Suppressor macrophage (primary cell): ENCODE data around the gene CCDC38.
A peak's percentile ranks its signal among the peaks of the same experiment; 100 is the strongest.
"Not testable (repeated sequence)": the region's sequence is repeated elsewhere in the genome, so short reads cannot be mapped to it uniquely, and the experiment has no call there.

Source experiments
- DNase-seq, 4 experiments: peaks; one replicate each; pipeline ENCODE4 v3.0.0-alpha.2; 2020 to 2022

CCDC38 gene

DNA sequence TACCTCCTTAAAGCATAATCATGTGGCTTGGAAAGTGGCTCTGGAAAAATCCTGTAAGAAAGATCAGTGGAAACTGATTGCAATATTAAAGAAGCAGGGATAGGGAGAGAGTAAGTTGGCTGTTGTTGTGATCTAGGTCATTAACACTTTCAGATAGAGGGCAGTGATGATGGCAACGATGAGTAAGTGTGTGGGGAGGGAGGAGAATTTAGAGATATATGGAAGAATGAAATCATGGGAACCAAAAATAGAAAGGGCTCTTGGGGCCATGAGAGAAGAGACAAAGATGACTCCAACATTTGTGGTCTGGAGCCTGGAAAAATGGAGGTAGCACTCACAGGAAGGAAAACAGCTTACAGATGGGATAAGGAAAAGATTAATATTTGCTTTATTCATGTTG, 60.3 kb downstream of the CCDC38 start:
- DNase-seq, result peak in 1 of 4 experiments; percentile 4

DNA sequence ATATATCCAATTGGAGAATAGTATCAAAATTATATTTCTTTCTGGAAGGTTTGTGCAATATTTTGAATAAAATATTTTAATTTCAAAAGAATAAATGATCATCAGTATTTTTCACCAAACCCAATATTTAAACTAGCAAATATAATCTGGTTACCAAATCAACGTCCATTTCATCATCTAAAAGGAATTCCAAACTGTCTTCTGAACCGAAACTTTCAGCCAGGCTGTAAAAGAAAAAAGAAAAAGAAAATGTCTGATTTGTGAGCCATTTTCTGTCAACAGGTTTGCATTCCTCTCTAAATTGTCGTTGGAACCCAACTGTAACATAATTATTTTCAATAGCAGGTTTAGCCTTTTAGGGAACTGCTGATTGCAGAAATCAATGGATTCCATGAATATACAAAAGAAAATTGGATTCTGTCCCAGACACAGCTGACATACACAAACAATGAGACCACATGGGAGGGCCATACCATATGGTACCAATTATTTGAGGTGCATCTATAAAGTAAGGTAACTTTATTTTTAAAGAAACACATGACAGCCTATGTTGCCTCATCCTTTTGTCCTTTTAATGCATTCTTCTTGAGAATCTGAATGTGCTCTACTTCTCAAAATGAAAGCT, 61.0 kb downstream of the CCDC38 start:
- DNase-seq, result no peak

DNA sequence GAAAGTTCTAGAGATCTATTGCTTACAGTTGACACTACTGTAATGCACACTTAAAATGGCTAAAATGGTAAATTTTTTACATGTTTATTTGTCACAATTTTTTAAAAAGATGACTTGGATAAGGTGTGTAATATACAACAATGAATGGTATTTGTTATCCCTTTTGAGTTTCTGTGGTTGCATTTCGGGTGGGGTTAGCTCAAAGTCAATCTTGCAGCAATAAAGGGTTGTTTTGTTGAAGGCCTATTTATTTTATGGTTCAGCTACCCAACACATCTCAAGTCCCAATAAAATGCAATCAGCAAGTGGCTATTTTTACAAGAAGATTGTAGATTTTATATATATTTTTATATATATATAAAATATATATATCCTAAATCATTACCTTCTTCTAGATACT, 61.5 kb downstream of the CCDC38 start:
- no peak for DNase-seq

DNA sequence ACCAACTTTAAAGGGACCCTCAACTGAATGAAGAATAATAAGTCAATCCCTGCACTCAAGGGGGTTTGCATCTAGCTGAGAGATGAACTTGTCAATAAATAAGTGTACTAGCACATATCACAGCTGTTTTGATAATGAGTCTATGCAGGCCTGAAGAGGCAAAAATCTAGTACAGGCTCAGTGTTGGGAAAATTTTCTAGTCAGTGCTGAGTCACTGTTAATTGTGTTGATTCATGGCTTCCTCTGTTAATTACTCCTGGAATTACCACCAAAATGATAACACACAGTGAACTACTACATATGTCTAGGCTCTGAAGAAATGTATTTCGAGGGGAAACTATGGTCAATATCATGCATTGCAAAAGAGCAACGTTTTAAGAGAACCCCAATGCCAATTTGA, 64.8 kb downstream of the CCDC38 start:
- DNase-seq, result no peak

DNA sequence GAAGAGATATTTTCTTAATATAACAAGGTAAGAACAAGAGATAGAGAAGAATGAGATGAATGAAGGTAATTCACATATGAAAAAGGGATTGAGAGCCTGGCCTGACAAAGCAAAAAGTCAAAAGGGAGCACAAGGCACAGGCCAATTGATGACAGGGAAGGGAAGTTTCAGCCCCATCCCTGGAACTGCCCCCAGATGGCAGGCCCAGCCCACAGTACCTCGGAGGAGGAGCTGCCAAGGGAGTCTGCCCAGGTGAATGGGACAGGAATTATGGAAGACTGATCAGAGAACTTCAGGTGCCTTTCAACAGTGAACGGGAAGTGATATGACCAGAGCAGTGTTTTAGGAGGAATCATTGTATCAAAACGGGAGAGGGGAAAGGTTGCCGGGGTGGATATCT, 68.0 kb downstream of the CCDC38 start:
- no peak for DNase-seq

DNA sequence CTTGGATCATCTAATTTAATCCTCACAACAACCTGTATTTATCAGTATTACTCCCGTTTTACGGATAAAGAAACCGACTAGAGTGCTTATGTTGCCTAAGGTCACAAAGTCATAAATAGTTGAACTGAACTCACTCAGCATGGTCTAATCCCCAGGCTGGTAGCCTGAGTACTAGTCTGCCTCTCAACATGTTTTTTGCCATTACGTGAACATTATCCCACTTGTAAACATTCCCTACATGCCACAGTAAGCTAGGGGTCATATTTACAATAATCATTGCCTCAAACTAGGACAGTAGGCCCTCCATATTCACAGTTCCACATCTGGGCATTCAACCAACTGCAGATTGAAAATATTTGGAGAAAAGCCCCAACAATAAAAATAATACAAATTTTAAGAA, 71.5 kb downstream of the CCDC38 start:
- DNase-seq, result no peak

DNA sequence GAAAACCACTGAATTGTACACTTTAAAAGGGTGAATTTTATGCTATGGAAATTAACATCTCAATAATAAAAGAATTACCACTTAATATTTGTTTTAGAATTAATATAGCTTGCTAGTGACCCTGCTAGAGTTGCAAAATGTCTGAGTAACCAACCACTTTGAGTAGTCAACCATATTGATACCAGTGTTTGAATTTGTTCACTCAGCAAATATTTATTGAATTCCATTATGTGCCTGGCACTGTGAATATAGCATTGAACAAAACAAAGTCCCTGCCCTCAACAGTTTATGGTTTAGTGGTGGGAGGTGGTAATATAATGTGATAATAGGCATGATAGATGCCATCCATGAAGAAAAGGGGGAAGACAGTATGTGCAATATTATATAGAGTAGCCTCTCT, 79.1 kb downstream of the CCDC38 start:
- DNase-seq, result no peak

DNA sequence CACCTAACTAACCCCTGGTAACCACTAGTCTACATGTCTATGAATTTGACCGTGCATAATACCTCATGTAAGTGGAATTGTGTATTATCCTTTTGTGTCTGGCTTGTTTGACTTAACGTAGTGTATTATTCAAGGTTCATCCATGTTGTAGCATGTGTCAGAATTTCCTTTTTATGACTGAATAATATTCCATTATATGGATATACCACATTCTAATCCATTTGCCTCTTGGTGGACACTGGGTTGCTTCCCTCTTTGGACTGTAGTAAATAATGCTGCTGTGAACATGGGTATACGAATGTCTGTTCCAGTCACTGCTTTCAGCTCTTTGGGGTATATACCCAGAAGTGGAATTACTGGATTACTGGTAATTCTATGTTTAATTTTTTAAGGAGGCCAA, 80.4 kb downstream of the CCDC38 start:
- no peak for DNase-seq

DNA sequence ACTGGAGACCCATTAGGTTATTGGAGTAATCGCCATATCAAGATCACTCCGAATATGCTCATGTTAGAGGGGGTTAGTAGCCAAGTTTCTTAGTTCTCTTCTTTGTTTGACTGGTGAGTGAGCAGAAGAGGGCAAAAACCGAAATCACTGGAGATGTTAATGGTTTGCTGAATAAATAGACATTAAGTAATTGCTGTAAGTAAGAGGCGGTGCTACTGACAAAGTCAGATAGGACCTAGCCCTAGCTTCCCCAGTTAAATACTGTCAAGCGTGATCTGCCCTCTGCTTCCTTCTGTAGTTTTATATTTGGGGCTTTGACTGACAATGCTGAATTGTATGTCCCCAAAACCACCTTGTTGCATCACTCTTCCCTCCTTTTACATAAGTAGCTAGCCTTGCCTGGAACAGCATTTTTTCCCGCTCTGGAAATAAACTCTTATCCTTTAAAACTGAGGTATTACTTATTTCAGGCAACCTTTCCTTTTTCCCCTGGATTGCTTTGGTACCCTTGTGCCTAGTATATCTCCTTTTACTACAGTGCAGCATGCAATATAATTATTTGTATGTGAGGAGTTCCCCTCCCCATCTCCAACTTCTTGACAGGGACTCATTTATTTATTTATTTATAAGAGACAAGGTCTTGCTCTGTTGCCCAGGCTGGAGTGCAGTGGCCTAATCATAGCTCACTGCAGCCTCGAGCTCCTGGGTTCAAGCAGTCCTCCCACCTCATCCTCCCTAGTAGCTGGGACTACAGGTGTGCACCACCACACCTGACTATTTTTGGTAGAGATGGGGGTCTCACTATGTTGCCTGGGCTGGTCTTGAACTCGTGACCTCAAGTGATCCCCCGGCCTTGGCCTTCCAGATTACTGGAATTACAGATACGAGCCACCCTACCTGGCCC, 82.2 kb downstream of the CCDC38 start:
- DNase-seq, result peak in 2 of 4 experiments; percentile 8 to 34

DNA sequence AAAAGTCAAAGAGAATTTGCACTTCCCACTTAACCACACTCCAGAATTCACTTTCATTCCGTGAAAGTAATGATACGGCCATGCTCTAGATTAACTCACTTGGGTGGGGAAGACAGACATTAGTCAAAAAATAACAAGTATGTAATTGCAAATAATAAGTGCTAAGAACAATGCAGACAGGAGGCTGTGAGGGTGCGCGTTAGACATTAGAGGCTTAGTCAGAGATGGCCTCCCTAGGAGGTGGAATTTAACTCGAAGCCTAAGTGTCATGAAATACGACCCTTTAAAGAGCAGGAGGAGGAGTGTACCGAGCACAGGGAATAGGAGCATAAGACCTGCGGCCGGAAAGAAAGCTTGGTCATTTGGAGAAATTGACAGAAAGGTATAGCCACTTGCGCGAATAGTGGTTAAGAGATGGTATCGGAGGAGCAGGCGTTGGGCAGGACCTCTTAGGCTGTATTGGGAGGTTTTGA, 83.0 kb downstream of the CCDC38 start:
- peak in 3 of 4 experiments; percentile 7 to 13 (median 12) for DNase-seq

DNA sequence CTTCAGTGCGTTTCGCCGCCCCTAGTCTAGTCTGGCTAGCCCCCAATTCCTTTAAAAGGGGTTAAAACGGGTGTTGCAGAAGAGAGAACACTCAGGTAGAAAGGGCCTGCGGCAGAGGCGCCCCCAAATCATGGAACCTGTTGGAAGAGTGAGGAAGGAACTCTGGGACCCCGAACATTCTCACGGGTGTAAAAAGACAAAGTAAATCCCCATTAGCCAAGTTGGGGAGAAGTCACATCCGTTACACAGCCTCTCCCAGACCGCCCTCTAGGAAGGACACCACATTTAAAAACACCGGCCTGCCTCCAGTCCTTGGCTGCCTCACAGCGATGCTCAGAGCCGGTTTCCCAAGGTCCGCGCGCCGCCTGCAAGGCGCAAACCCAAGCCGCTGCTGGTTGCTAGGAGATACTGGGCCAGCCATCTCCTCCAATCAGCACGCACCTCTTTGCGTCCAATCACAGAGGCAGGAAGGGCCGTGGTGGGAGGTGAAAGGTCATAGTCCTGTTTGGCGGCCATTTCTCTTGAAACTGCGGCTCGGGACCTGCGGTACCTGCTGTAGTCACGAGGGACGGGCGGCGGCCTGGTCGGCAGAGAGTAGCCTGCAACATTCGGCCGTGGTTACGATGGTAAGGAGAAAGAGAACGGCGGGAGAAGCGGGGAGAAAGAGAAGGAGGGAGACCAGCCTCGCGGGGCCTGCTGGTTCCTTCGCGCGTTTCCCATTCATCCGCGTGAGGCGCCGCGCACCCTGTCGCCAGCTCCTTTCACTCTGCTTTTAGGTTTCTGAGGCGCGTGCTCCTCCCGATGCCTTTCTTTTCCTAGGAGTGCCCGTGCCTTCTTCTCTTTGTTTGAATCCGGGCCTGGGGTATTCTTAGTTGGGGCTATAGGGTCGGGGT, 83.7 kb downstream of the CCDC38 start, which contains the start of gene SNRPF:
TSS of gene SNRPF (plus strand) at position 502 of the 893 bp plus-strand sequence. CDS start at position 624, 122 bp downstream.
- peak; percentile 96 to 98 (median 96) for DNase-seq

DNA sequence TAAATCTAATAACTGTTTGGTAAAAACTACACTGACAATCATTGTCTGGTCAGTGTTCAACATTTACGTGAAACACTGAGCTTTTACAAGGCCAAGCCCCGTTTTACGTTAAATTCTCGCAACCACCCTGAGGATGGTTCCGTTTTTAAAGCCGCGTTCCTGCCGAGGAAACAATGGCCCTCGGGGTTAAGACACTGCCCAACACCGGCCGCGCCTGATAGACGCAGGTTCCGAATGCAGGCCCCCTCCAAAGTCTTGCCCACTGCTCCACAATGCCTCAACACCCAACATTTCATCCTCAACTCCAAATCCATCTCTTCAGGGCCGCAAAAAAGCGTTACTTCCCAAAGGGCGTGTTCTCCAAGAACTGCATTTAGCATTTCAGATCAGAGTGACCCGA, 84.6 kb downstream of the CCDC38 start:
- DNase-seq, result peak in 3 of 4 experiments; percentile 15 to 25 (median 21)

DNA sequence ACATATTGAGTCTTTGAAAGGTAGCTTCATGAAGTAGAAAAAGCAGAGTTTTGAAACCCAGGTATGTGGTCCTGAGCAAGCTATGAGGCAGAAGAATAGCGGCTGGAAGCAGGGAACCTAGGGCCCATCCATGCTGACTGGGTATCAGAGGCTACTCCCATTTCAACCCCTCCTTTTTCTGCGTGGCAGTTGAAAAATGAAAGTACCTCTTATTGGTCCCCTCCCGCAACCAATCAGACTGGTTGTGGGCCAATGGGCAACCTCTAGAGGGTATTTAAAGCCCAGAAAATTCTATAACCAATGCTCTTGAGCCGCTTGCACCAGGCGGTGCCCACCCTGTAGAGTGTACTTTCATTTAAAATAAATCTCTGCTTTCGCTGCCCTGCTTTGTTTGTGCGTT, 85.3 kb downstream of the CCDC38 start:
- no peak for DNase-seq

DNA sequence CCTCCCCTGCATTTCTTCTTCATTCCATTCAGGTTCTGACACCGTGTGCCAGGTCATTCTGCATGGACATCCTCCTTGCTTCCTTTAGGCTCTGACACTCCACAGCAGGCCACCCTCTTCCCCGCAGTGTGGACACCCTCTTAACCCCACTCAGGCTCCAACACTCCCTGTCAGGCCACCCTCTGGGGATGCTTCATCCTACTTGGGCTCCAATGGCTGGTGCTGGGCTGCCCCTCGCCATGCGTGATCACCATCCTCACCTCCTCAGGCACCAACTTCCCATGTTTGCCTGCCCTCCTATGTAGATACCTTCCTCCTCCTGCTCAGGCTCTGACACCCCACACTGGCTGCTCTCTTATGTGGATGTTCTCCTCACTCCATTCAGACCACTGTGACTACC, 90.3 kb downstream of the CCDC38 start:
- DNase-seq, result no peak

DNA sequence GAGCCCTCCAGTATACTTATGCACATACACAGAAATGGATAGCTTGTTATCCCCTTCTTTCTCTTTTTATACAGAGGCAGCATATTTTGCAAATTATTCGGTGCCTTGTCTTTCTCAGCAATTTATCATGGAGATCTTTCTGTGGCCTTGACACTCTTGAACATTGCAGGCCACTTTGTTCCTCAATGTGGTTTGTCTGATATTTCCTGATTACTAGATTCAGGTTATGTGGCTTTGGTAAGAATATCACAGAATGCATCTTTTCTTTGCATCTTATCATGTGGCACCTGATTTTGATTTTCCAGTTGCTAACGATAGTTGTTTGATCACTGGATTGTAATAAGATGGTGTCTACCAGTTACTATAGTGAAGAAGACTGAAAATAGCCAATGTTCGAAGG, 90.8 kb downstream of the CCDC38 start:
- no peak for DNase-seq

DNA sequence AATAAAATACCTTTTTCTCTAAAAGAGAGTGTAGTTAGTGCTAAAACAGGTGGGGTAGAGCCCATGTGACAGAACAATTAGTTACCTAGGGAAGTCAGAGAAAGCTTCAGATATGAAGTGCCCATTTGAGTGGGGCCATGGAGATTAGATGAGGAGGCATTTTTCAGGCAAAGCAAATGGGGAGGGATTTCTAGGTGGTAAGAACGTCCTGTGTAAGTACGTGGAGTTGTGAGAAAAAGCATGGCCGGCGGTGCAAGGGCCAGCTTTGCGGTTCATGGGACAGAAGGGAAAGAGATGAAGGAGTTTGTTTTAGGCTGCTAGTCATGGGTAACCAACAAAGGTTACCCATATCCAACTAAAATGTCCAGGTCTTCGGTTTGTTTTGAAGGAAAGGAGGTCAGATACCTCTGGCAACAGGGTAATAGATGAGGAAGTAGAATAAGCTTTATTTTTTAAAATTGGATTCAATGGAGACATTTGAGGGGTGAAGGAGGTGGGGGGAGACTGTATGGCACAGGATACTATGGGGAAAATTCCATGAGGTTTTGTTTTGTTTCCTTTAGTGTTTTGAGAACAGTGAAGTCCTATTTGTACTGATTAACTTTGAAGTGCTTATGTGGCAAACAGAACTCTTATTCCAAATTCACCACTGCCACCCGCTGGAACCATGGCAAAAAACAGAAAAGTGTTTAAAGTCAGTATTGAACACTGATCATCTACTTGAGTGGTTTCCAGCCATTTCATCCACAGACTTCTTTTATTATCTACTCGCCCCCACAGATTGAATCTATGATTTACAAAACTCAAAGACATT, 93.6 kb downstream of the CCDC38 start:
- DNase-seq, result no peak

DNA sequence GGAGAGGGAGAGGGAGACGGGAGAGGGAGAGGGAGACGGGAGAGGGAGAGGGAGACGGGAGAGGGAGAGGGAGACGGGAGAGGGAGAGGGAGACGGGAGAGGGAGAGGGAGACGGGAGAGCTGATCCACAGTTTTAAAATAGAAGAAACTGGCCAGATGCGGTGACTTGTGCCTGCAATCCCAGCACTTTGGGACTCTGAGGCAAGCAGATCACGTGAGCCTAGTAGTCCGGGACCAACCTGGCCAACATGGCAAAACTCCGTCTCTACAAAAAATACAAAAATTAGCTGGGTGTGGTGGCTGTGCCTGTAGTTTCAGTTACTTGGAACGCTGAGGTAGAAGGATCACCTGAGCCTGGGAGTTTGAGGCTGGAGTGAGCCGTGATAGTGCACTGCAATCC, 100.0 kb downstream of the CCDC38 start:
- DNase-seq, result not testable (repeated sequence)

DNA sequence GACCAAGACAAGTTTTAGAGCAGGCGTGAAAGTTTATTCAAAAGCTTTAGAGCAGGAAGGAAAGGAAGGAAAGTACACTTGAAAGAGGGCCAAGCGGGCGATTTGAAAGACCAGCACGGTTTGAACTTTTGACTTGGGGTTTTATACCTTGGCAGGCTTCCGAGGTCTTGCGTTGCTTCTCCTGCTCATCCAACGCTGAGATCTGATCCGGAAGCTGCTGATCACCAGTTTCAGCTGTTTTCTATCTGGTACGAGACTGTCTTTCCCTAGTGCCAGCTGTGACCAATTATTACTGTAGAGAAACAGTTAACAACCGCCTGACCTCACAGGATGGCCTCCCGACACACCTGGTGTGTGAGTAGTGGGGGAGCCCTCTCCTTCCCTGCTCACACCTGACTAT, 104.3 kb downstream of the CCDC38 start:
- no peak for DNase-seq

DNA sequence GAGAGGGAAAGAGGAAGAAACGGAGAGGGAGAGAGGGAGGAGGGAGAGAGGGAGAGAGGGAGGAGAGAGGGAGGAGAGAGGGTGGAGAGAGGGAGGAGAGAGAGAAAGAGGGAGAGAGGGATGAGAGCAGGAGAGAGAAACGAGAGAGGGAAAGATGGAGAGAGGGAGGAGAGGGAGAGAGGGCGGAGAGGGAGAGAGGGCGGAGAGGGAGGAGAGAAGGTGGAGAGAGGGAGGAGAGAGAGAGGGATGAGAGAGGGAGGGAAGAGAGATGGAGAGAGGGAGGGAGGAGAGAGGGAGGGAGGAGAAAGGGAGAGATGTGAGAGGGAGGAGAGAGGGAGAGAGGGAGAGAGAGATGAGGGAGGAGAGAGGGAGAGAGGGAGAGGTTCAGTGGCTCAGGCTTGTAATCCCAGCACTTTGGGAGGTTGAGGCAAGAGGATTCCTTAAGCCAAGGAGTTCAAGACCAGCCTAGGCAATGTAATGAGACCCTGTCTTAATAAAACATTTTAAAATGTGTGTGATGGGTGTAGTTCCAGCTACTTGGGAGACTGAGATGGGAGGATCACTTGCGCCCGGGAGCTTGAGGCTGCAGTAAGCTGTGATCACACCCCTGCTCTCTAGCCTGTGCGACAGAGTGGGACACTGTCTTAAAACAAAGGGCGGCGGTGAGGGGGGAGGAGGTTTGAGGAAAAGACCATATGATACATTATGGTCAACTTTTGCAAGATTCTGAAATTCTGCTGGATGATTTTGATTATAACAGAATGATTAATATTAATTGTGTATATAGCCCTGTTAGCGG, 105.0 kb downstream of the CCDC38 start:
- no peak for DNase-seq

DNA sequence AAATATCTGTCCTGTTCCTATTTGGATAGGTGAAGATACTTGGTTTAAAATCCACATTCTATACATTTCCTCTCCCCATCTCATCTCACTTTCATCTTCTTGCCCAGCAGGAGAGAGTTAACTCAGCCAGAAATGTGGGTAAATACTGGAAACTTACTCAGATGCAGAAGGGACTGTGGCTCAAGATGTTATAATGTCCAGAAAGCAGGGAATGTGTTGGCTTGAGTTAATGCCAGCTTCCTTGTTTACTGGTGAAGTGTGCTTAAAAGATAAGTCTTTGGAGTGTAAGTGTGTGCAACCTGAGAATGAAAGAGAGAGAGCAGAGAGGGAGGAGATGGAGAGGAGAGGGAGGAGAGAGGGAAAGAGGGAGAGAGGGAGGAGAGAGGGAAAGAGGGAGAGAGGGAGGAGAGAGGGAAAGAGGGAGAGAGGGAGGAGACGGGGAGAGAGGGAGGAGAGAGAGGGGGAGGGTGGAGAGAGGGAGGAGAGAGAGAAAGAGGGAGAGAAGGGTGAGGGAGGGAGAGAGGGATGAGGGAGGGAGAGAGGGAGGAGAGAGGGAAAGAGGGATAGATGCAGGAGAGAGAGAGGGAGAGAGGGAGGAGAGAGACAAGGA, 105.7 kb downstream of the CCDC38 start:
- no peak for DNase-seq

DNA sequence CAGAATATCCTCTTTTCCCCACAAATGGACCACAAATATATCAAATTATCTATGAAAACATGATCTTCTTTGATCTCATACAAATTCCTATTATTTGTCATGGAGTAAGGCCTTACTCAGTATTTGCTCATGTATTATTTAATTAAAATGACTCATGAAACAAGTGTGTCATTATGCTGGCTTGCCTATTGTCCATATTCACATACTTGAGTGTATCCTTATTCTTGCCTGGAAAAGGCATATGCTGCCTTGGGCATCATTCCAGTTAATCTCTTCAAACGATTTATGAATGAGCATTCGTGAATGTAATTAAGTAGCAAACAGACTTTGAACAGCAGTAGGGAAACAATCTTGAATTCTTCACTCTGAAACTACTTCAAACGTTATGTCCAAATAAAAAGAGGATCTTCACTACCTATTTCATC, 106.2 kb downstream of the CCDC38 start:
- DNase-seq, result no peak
